ENCODE measurements around the gene RBP2. TPM values are rescaled to one million over a fixed set of nuclear protein-coding genes. Genes with fewer than 3 reads are reported as not detected.

The RBP2 gene
- polyA plus RNA-seq, 1 experiment, result not detected

DNA sequence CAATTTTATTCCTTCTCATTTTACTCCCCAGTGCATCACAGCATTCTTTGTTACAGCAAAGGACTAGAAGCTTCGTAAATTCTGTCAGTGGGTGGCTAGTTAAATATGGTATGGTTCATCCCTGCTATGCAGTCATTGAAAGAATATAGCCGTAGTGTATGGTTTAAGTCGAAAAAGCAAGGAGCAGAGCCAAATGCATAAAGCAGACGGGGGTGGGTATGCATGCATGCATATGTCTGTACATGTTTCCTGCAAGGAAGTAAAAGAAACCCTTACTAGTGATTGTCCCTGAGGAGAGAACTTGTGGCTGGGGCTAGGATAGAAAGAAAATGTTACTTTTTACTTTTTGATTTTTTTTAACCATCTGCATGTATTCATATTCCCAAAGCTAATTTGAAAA is 19.9 kb downstream of the RBP2 start:
- Histone ChIP-seq H3K27ac (ENCODE audit: low read depth, low read length) (no peak overlapping the region), H3K27me3 (ENCODE audit: control insufficient read depth, insufficient read depth, low read length) (no peaks in the 10 kb centered on the region), H3K9me3 (ENCODE audit: control insufficient read depth, insufficient read depth, low read length) (no peaks in the 10 kb centered on the region), H3K4me3 (ENCODE audit: low read depth, low read length) (no peak overlapping the region)
- CTCF ChIA-PET, result interaction anchor here (1.6 kb wide), 1 partner anchor 106 kb away, joined by 4 read pairs; no protein-coding TSS in a partner anchor
- no peak for DNase-seq (ENCODE audit: low read depth, low spot score)
- TF ChIP-seq, protein P1, sequence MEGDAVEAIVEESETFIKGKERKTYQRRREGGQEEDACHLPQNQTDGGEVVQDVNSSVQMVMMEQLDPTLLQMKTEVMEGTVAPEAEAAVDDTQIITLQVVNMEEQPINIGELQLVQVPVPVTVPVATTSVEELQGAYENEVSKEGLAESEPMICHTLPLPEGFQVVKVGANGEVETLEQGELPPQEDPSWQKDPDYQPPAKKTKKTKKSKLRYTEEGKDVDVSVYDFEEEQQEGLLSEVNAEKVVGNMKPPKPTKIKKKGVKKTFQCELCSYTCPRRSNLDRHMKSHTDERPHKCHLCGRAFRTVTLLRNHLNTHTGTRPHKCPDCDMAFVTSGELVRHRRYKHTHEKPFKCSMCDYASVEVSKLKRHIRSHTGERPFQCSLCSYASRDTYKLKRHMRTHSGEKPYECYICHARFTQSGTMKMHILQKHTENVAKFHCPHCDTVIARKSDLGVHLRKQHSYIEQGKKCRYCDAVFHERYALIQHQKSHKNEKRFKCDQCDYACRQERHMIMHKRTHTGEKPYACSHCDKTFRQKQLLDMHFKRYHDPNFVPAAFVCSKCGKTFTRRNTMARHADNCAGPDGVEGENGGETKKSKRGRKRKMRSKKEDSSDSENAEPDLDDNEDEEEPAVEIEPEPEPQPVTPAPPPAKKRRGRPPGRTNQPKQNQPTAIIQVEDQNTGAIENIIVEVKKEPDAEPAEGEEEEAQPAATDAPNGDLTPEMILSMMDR (IDR thresholded peaks at IDR 0.05; ENCODE audit: low read depth, low read length), result no peak
- POLR2A ChIA-PET, result no interaction called here

- DNase-seq (ENCODE audit: low read depth, low spot score), result no peak
- Histone ChIP-seq H3K9me3 (ENCODE audit: control insufficient read depth, insufficient read depth, low read length) (no peaks in the 10 kb centered on the region), H3K27ac (ENCODE audit: low read depth, low read length) (no peak overlapping the region), H3K27me3 (ENCODE audit: control insufficient read depth, insufficient read depth, low read length) (no peaks in the 10 kb centered on the region), H3K4me3 (ENCODE audit: low read depth, low read length) (no peak overlapping the region)
- TF ChIP-seq, protein P1 (IDR thresholded peaks at IDR 0.05; ENCODE audit: low read depth, low read length), result no peak
- CTCF ChIA-PET, result no interaction called here
- POLR2A ChIA-PET, result no interaction called here
These were observed 20.5 kb downstream of the RBP2 start for GRCh38 chr3:139455855-139456254.

- H3K4me3 ChIP-seq (ENCODE audit: low read depth, low read length), result no peak overlapping the region
- no peaks in the 10 kb centered on the region for H3K9me3 ChIP-seq (ENCODE audit: control insufficient read depth, insufficient read depth, low read length)
- H3K27me3 ChIP-seq (ENCODE audit: control insufficient read depth, insufficient read depth, low read length), result no peaks in the 10 kb centered on the region
- CTCF ChIA-PET, result no interaction called here
- DNase-seq (ENCODE audit: low read depth, low spot score), result no peak
- POLR2A ChIA-PET, result no interaction called here
- TF ChIP-seq, protein P1 (IDR thresholded peaks at IDR 0.05; ENCODE audit: low read depth, low read length), result no peak
- H3K27ac ChIP-seq (ENCODE audit: low read depth, low read length), result no peak overlapping the region
These were observed 21.1 kb downstream of the RBP2 start for GRCh38 chr3:139455206-139455605.

DNA sequence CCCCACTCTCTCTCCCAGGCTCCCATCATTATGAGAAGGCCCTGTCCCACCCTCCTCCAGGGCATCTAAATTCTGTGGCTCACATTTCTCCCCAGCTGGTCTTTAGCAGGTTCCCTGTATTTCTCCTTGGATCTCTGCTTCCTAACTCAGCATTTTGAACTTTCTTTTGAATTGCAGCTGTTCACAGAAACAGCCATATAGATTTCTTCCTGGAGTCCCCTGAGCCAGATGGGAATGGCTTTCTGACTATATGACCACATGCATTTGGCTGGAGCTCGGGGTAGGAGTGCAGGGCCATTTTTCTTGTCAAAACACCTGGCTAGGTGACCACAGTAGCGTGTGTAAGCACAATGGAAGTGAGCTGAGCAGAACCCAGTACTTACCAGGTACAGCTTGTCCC is 22.0 kb downstream of the RBP2 start:
- TF ChIP-seq, protein P1 (IDR thresholded peaks at IDR 0.05; ENCODE audit: low read depth, low read length), result no peak
- CTCF ChIA-PET, result no interaction called here
- H3K4me3 ChIP-seq (ENCODE audit: low read depth, low read length), result no peak overlapping the region
- no peaks in the 10 kb centered on the region for H3K9me3 ChIP-seq (ENCODE audit: control insufficient read depth, insufficient read depth, low read length)
- H3K27me3 ChIP-seq (ENCODE audit: control insufficient read depth, insufficient read depth, low read length), result no peaks in the 10 kb centered on the region
- POLR2A ChIA-PET, result no interaction called here
- no peak overlapping the region for H3K27ac ChIP-seq (ENCODE audit: low read depth, low read length)
- no peak for DNase-seq (ENCODE audit: low read depth, low spot score)

DNA sequence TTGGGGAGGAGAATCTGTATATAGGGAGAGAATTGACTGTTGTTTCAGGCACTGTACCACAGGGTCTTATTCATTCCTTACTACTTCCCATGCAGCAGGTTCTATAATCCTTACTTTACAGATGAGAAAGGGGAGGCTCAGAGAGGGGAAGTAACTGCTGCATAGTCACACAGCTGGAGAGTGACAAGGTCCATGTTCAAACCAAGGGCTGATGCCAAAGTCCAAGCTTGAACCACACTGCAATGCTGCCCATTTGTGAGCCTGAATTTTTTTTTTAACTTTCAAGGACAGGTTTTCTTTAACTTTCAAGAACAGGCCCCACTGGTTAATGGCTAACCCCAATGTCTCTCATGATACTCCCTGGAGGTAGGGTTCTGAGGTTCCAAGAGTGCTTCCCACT is 26.2 kb downstream of the RBP2 start:
- ChIA-PET CTCF (no interaction called here), POLR2A (no interaction called here)
- Histone ChIP-seq H3K27me3 (ENCODE audit: control insufficient read depth, insufficient read depth, low read length) (no peaks in the 10 kb centered on the region), H3K9me3 (ENCODE audit: control insufficient read depth, insufficient read depth, low read length) (no peaks in the 10 kb centered on the region), H3K4me3 (ENCODE audit: low read depth, low read length) (no peak overlapping the region), H3K27ac (ENCODE audit: low read depth, low read length) (no peak overlapping the region)
- no peak for DNase-seq (ENCODE audit: low read depth, low spot score)
- TF ChIP-seq, protein P1 (IDR thresholded peaks at IDR 0.05; ENCODE audit: low read depth, low read length), result no peak

Data from AG04450 (cell line).